ENCODE results near the gene ZNF184. TPM values are rescaled to one million over a fixed set of nuclear protein-coding genes. Genes with fewer than 3 reads are reported as not detected.
"Not testable (repeated sequence)": the region's sequence is repeated elsewhere in the genome, so short reads cannot be mapped to it uniquely, and the experiment has no call there.

The ZNF184 gene
- total RNA-seq, 2 donors from 2014 or later: 3.3 to 3.9 TPM

- no peaks in the 10 kb centered on the region for H3K4me1 ChIP-seq
- TF ChIP-seq CTCF (IDR thresholded peaks at IDR 0.05): no peak
- no peak overlapping the region for H3K27ac ChIP-seq
- H3K27me3 ChIP-seq: no peaks in the 10 kb centered on the region
- DNase-seq (ENCODE audit: low spot score): no peak
- H3K36me3 ChIP-seq: no peaks in the 10 kb centered on the region
- peaks cover 0 to 4% of the 10 kb centered on the region in 2 donors for H3K9me3 ChIP-seq
- H3K4me3 ChIP-seq: no peak overlapping the region
These were observed 33.5 kb downstream of the ZNF184 start for GRCh38 chr6:27439371-27439770.

GRCh38 chr6:27433714-27434113, 39.2 kb downstream of the ZNF184 start:
- no peaks in the 10 kb centered on the region for H3K4me1 ChIP-seq
- no peak for DNase-seq (ENCODE audit: low spot score)
- no peak overlapping the region for H3K4me3 ChIP-seq
- H3K27ac ChIP-seq: no peak overlapping the region
- peaks cover 0 to 7% of the 10 kb centered on the region in 2 donors for H3K9me3 ChIP-seq
- no peaks in the 10 kb centered on the region for H3K36me3 ChIP-seq
- TF ChIP-seq CTCF (IDR thresholded peaks at IDR 0.05): no peak
- H3K27me3 ChIP-seq: no peaks in the 10 kb centered on the region

GRCh38 chr6:27428966-27429365, 43.9 kb downstream of the ZNF184 start:
- Histone ChIP-seq H3K36me3 (no peaks in the 10 kb centered on the region), H3K27ac (no peak overlapping the region), H3K9me3 (no peaks in the 10 kb centered on the region), H3K4me3 (no peak overlapping the region), H3K27me3 (no peaks in the 10 kb centered on the region), H3K4me1 (no peaks in the 10 kb centered on the region)
- no peak for DNase-seq (ENCODE audit: low spot score)
- no peak for TF ChIP-seq CTCF (IDR thresholded peaks at IDR 0.05)

GRCh38 chr6:27428502-27428901, 44.4 kb downstream of the ZNF184 start:
- Histone ChIP-seq H3K4me3 (no peak overlapping the region), H3K36me3 (no peaks in the 10 kb centered on the region), H3K27me3 (no peaks in the 10 kb centered on the region), H3K27ac (no peak overlapping the region), H3K9me3 (no peaks in the 10 kb centered on the region), H3K4me1 (no peaks in the 10 kb centered on the region)
- no peak for DNase-seq (ENCODE audit: low spot score)
- no peak for TF ChIP-seq CTCF (IDR thresholded peaks at IDR 0.05)

GRCh38 chr6:27426045-27426620, 46.8 kb downstream of the ZNF184 start:
- no peak overlapping the region for H3K27ac ChIP-seq
- no peaks in the 10 kb centered on the region for H3K27me3 ChIP-seq
- TF ChIP-seq CTCF (IDR thresholded peaks at IDR 0.05): no peak
- DNase-seq (ENCODE audit: low spot score): no peak
- no peaks in the 10 kb centered on the region for H3K36me3 ChIP-seq
- H3K4me3 ChIP-seq: no peak overlapping the region
- H3K4me1 ChIP-seq: no peaks in the 10 kb centered on the region
- H3K9me3 ChIP-seq: no peaks in the 10 kb centered on the region

- H3K27ac ChIP-seq; H3K4me1 ChIP-seq; H3K36me3 ChIP-seq; H3K9me3 ChIP-seq; H3K27me3 ChIP-seq; H3K4me3 ChIP-seq; DNase-seq (ENCODE audit: low spot score): not testable (repeated sequence)
These were observed 48.1 kb downstream of the ZNF184 start for GRCh38 chr6:27424851-27425250.
